ENCODE results near the gene BUD13. TPM values are rescaled to one million over a fixed set of nuclear protein-coding genes. Genes with fewer than 3 reads are reported as not detected.

BUD13 gene
- total RNA-seq, 6 experiments from 2014 or later: 9.1 to 14.3 (median 13.2) TPM

DNA sequence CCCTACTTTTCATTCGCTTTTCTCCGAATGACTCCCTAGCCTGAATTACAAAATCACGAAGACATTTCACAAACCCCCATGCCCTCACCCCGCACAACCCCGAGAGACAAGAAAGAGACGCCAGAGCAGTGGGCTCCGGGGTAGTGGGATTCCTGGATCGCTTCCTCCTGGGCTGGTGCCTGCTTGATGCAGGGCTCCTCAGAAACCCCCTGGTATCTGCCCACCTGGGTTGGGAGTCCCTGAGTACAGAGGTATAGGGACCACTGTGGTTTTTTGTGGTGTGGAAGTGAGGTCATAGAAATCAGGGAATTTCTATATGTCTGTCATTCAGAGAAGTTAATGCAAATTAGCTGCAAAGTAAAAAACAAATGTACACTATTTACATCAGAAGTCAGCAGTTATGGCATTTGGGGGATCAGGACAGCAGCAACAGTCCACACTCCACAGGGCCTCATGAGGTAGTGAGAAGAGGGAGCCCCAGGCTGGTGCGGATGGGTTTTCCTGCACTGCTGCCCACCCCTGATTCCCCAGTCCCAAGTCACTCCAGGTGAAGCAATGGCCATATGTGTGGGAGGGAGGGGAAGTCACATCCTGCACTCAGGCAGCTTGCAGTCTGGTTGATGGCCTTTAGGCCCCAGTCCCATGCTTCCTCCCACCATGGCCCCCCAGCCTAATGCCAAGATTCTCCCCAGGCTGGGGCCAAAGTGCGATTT, 39.6 kb downstream of the BUD13 start:
- H3K4me1 Mint-ChIP-seq (ENCODE audit: low read depth): peaks cover 6% of the 10 kb centered on the region
- no peak overlapping the region for H3K4me3 Mint-ChIP-seq
- TF ChIP-seq, protein P1, sequence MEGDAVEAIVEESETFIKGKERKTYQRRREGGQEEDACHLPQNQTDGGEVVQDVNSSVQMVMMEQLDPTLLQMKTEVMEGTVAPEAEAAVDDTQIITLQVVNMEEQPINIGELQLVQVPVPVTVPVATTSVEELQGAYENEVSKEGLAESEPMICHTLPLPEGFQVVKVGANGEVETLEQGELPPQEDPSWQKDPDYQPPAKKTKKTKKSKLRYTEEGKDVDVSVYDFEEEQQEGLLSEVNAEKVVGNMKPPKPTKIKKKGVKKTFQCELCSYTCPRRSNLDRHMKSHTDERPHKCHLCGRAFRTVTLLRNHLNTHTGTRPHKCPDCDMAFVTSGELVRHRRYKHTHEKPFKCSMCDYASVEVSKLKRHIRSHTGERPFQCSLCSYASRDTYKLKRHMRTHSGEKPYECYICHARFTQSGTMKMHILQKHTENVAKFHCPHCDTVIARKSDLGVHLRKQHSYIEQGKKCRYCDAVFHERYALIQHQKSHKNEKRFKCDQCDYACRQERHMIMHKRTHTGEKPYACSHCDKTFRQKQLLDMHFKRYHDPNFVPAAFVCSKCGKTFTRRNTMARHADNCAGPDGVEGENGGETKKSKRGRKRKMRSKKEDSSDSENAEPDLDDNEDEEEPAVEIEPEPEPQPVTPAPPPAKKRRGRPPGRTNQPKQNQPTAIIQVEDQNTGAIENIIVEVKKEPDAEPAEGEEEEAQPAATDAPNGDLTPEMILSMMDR (IDR thresholded peaks at IDR 0.05): no peak; the same call in none of the 2 replicates
- no peaks in the 10 kb centered on the region for H3K9me3 Mint-ChIP-seq
- no peaks in the 10 kb centered on the region for H3K36me3 Mint-ChIP-seq (ENCODE audit: low read depth)
- no peak for DNase-seq
- peaks cover 27% of the 10 kb centered on the region for H3K27me3 Mint-ChIP-seq (ENCODE audit: insufficient read depth)
- H3K27ac Mint-ChIP-seq: no peak overlapping the region

DNA sequence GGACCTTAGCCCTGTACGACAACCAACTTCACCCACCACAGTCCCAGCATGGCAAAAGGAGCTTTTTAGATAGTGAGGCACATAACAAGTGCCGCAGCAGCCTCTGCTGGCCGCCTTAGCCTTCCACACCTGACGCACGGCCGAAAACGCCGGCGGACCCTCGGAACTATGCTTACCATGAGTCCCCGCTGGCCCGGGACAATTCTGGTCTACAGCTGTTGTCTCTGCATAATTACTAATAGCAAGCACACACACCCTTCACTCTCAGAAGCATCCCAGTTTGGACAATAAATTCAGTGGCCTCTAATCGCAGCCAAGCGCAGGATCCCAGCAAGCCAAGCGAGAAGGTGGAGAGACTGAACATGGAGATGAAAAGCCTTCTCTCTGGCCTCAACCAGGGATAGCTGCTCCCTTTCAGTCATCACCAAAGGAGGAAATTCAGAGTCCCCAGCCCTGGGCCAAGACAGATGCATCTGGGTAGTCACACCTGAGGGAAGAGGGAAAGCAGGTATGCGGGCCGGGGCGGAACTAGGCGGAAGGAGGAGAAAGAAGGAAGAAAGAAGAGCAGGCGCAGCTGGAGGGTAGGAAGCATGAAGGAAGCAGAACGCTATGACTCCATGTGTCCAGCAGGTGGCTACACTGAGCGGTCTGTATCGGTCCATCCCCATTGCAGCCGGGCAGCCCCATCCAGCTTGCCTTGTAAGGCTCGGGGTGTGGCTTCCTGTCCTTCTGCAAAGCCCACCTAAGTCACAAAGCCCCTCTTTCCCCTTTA, 40.3 kb downstream of the BUD13 start:
- no peak overlapping the region for H3K4me3 Mint-ChIP-seq
- TF ChIP-seq, protein P1 (IDR thresholded peaks at IDR 0.05): peak; percentile 90
- peaks cover 6% of the 10 kb centered on the region for H3K4me1 Mint-ChIP-seq (ENCODE audit: low read depth)
- peak; percentile 44 for DNase-seq
- H3K36me3 Mint-ChIP-seq (ENCODE audit: low read depth): no peaks in the 10 kb centered on the region
- H3K27me3 Mint-ChIP-seq (ENCODE audit: insufficient read depth): peaks cover 32% of the 10 kb centered on the region
- H3K9me3 Mint-ChIP-seq: no peaks in the 10 kb centered on the region
- H3K27ac Mint-ChIP-seq: no peak overlapping the region

DNA sequence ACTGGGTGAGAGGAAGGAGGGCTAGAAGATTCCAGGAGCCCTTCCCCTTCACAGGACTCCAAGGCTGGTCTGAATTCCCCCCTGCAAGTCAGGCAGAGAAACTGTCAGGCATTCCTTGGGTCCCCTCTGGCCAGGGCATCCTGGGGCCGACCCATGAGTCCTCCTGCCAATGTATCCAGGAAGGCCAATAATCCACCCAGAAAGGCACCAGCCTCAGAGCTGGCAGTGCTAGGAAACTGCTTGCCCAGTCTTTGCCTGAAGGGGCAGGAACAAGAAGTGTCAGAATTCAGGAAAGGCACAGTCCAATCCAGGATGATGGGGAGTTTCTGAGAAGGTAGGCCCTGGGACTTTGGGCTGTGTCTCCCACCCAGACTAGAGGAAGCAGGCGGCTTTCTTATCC, 41.0 kb downstream of the BUD13 start:
- H3K9me3 Mint-ChIP-seq: no peaks in the 10 kb centered on the region
- H3K4me1 Mint-ChIP-seq (ENCODE audit: low read depth): peaks cover 6% of the 10 kb centered on the region
- no peaks in the 10 kb centered on the region for H3K36me3 Mint-ChIP-seq (ENCODE audit: low read depth)
- TF ChIP-seq, protein P1 (IDR thresholded peaks at IDR 0.05): no peak
- H3K27ac Mint-ChIP-seq: no peak overlapping the region
- H3K27me3 Mint-ChIP-seq (ENCODE audit: insufficient read depth): peaks cover 34% of the 10 kb centered on the region
- no peak overlapping the region for H3K4me3 Mint-ChIP-seq
- no peak for DNase-seq

DNA sequence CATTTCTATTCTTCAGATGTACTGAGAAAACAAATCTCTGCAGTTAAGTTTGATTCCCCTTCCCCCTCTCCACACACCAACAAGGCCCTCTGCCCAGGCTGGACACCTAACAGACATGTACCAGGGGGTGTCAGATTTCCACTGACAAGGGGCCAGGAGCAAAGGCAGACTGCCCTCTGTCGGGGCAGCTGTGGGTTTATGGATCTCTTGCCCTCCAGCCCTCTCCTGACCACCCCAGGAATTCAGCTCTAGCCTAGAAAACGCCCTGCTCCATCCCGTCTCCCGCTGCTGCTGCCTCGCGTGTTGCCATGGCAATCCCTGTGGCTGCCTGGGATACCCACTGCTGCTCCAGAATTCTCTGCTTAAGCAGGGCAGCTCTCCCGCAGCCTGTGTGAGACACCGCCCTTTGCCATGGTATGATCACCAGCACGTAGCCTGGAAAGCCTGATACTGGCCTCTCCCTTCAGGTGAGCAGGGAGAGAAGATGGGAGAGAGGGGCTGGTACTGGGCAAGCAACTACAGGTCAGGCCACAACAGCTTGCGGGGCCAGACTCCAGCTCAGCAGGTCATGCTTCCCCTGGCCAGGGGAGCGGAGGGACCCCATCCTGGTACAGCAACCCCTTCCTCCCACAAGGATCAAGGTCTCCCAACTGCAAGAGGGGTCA, 41.6 kb downstream of the BUD13 start:
- no peak for DNase-seq
- H3K27ac Mint-ChIP-seq: no peak overlapping the region
- peaks cover 6% of the 10 kb centered on the region for H3K4me1 Mint-ChIP-seq (ENCODE audit: low read depth)
- H3K9me3 Mint-ChIP-seq: no peaks in the 10 kb centered on the region
- H3K27me3 Mint-ChIP-seq (ENCODE audit: insufficient read depth): peaks cover 34% of the 10 kb centered on the region
- no peaks in the 10 kb centered on the region for H3K36me3 Mint-ChIP-seq (ENCODE audit: low read depth)
- TF ChIP-seq, protein P1 (IDR thresholded peaks at IDR 0.05): no peak
- H3K4me3 Mint-ChIP-seq: no peak overlapping the region

DNA sequence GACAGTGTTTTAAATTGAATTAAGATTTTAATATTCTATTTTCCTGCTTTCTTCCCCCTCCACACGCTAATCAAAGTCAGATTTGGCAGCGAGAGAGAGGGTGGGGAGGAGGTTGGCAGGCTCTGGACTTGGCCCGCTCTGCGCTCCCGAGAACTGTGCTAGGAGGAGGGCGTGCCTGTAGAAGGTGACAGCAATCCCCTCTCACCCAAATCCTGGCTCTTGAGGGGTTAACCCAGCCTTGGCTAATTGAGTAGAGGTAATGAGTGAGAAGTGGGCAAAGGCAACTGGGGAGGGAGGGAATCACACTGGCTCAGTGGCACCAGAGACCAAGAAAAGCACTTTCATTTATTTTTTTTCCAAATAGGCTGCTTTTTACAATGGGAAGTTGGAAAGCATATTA, 42.2 kb downstream of the BUD13 start:
- H3K4me3 Mint-ChIP-seq: no peak overlapping the region
- peaks cover 6% of the 10 kb centered on the region for H3K4me1 Mint-ChIP-seq (ENCODE audit: low read depth)
- H3K36me3 Mint-ChIP-seq (ENCODE audit: low read depth): no peaks in the 10 kb centered on the region
- no peaks in the 10 kb centered on the region for H3K9me3 Mint-ChIP-seq
- no peak overlapping the region for H3K27ac Mint-ChIP-seq
- DNase-seq: no peak
- peaks cover 34% of the 10 kb centered on the region for H3K27me3 Mint-ChIP-seq (ENCODE audit: insufficient read depth)
- TF ChIP-seq, protein P1 (IDR thresholded peaks at IDR 0.05): no peak
